EH (cell line): ENCODE measurements around the gene RTCA.
A peak's percentile ranks its signal among the peaks of the same experiment; 100 is the strongest.
"Not testable (repeated sequence)": the region's sequence is repeated elsewhere in the genome, so short reads cannot be mapped to it uniquely, and the experiment has no call there.

Experiments
- DNase-seq: peaks from one replicate; pipeline ENCODE4 v3.0.0-alpha.2; 2015; ENCODE audit warnings: low read depth

RTCA gene

GRCh38 chr1:100261686-100262085, 4.3 kb upstream of the RTCA start:
- no peak for DNase-seq

- not testable (repeated sequence) for DNase-seq
Observed at GRCh38 chr1:100264081-100264480, 1.9 kb upstream of the RTCA start.

GRCh38 chr1:100265562-100265930, 470 bp upstream of the RTCA start:
- no peak for DNase-seq

DNA sequence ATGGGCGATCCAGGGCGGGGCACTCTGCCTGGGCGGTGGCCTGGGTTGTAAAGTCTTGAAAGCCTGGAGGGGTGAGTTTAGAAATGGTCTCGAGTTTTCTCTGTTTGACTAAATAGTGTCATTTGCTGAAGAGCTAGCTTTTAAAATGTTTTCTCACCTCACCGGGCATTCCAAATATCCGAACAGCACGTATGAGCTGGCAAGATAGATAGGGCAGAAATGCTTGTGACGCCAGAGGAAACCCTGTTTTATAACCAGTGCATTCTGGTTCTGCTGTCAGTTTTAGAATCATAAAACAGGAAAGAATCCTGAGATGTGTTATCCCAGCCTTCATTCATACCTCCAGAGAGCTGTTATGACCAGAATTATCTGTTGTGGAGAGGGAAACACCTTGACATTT, 725 bp downstream of the RTCA start:
- peak; percentile 39 for DNase-seq

DNA sequence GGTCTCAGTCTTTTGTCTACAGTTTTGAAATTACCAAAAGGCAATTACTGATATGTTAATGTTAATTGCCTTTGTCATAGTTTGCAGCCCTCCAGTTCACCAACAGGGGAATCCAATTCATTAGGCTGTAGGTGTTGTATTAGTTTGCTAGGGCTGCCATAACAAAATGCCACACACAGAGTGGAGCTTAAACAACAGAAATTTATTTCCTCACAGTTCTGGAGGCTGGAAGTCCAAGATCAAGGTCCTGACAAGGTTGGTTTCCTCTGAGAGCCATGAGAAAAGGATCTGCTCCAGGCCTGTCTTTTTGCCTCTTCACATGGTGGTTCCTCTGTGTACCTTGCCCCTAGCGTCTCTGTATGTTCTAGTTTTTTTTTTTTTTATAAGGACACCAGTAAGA, 1.3 kb downstream of the RTCA start:
- no peak for DNase-seq

GRCh38 chr1:100268202-100268601, 2.2 kb downstream of the RTCA start:
- no peak for DNase-seq

GRCh38 chr1:100277866-100278265, 11.8 kb downstream of the RTCA start:
- DNase-seq: no peak

- no peak for DNase-seq
Observed at GRCh38 chr1:100279358-100279923, 13.4 kb downstream of the RTCA start.

- DNase-seq: no peak
Observed at GRCh38 chr1:100279954-100280682, 14.1 kb downstream of the RTCA start.

DNA sequence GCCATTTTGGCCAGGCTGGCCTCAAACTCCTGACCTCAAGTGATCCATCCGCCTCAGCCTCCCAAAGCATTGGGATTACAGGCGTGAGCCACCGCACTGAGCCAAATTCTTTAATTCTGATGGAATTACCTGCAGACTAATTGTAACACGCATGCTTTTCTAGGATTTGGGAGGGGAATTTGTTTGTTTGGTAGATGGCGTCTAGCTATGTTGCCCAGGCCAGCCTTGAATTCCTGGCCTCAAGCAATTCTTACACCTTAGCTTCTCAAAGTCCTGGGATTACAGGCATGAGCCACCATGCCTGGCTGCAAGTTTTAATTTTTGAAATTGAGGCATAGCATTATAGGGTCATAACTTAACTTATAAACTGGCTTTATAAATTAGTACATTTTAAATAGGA, 18.6 kb downstream of the RTCA start:
- no peak for DNase-seq

- no peak for DNase-seq
Observed at GRCh38 chr1:100287162-100287561, 21.1 kb downstream of the RTCA start.

GRCh38 chr1:100290291-100290690, 24.3 kb downstream of the RTCA start:
- DNase-seq: no peak

- peak; percentile 36 for DNase-seq
Observed at GRCh38 chr1:100292711-100293110, 26.7 kb downstream of the RTCA start.

- no peak for DNase-seq
Observed at GRCh38 chr1:100296140-100296539, 30.1 kb downstream of the RTCA start.

GRCh38 chr1:100296997-100297396, 31.0 kb downstream of the RTCA start:
- DNase-seq: not testable (repeated sequence)

DNA sequence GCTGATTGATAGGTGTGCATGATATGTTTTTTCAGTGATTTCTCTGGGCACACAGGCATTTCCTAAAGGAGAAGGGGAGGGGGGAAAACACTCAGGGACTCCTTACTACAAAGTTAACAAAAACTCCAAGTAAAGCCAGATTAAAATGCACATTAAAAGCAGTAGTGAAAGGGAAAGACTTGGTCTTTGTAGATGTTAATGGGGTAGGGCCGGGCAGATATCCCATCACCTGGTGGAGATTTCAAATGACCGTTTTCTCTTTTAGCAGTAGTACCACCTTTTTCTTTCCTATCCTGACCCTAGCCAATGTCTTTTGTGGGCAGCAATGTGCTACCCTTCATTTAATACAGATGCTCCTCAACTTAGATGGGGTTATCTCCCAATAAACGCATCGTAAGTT, 32.5 kb downstream of the RTCA start:
- DNase-seq: no peak

GRCh38 chr1:100299521-100300222, 33.7 kb downstream of the RTCA start:
- no peak for DNase-seq

DNA sequence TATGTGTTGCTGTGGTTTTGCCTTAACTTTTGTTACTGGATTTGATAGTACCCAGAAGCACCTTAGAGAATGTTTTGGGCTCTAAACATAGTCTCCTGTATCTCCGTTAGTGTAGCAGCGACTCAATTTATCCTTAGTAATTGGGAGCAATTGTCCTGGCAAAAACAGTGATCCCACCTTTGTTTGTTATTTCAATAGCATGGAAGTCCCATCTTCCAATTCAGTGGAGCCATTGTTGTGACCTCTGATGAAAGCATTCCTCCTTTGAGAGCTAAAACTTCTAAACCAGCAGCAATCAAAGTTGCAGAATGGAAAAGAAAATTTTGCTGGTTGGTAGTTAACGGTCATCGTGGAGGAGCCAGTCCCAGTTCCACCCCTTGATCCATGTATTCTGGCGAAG, 34.7 kb downstream of the RTCA start:
- DNase-seq: no peak

- no peak for DNase-seq
Observed at GRCh38 chr1:100302739-100303138, 36.7 kb downstream of the RTCA start.

DNA sequence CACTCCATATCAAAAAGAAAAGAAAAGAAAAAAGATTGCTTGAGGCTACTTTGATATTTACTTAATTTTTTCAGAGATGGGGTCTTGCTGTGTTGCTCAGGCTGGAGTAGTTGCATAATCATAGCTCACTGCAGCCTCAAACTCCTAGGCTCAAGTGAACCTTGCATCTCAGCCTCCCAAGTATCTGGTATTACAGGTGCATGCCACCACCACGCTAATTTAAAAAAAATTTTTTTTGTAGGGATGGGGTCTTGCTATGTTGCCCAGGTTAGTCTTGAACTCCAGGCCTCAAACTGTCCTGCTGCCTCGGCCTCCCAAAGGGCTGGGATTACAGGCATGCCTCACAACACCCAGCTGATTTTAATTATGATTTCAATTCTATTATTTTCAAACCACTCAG, 38.2 kb downstream of the RTCA start:
- DNase-seq: no peak

DNA sequence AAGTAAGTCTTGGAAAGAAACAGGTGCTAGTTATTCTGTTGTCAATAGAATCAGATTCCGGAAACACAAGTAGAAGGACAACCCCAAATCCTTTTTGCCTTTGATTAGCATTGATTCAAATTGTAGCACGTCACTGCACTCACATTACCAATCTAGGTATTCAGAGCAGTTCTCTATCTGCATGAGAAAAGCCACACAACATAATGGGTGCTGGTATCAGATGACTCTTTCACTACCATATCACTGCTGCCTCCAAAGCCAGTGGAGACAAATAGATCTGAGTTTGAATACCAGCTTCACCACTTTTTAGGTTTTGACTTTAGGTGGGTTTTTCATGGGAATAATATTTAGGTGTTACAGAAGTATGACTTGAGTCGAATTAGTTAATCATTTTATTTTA, 38.9 kb downstream of the RTCA start:
- DNase-seq: no peak

DNA sequence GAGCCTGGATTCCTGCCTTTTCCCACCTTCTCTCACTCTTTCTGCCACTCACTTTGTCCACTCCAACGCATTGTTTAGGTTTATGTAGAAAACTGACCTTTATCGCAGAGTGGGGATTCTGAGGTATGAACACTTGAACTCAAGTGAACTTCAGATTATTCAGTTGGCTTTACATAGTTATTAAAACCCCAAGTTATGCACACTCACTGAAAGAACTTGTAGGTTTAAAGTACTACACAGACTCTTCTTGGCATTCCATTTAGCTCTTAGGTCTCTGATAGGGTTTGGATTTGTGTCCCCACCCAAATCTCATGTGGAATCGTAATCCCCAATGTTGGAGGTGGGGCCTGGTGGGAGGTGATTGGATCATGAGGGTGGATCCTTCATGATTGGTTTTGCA, 39.9 kb downstream of the RTCA start:
- no peak for DNase-seq

GRCh38 chr1:100306735-100307313, 40.8 kb downstream of the RTCA start:
- DNase-seq: no peak
